ENCODE results near the gene COG5. TPM values are rescaled to one million over a fixed set of nuclear protein-coding genes. Genes with fewer than 3 reads are reported as not detected.

The COG5 gene
- total RNA-seq, 6 experiments from 2014 or later: 13.9 to 21.3 (median 15.5) TPM

- no peaks in the 10 kb centered on the region for H3K9me3 ChIP-seq
- no peak overlapping the region for H3K4me3 ChIP-seq
- intact Hi-C loops (cut with DNase I): no loop called here
- ATAC-seq (no peak), DNase-seq (no peak)
- H3K4me1 ChIP-seq: no peaks in the 10 kb centered on the region
- TF ChIP-seq, protein P1, sequence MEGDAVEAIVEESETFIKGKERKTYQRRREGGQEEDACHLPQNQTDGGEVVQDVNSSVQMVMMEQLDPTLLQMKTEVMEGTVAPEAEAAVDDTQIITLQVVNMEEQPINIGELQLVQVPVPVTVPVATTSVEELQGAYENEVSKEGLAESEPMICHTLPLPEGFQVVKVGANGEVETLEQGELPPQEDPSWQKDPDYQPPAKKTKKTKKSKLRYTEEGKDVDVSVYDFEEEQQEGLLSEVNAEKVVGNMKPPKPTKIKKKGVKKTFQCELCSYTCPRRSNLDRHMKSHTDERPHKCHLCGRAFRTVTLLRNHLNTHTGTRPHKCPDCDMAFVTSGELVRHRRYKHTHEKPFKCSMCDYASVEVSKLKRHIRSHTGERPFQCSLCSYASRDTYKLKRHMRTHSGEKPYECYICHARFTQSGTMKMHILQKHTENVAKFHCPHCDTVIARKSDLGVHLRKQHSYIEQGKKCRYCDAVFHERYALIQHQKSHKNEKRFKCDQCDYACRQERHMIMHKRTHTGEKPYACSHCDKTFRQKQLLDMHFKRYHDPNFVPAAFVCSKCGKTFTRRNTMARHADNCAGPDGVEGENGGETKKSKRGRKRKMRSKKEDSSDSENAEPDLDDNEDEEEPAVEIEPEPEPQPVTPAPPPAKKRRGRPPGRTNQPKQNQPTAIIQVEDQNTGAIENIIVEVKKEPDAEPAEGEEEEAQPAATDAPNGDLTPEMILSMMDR (IDR thresholded peaks at IDR 0.05): no peak
- TF ChIP-seq POLR2A (IDR thresholded peaks at IDR 0.05): no peak
- H3K27ac ChIP-seq: no peak overlapping the region
- no peaks in the 10 kb centered on the region for H3K27me3 ChIP-seq
- no peaks in the 10 kb centered on the region for H3K36me3 ChIP-seq
Observed at GRCh38 chr7:107264723-107265122, 299.0 kb downstream of the COG5 start.

- TF ChIP-seq, protein P1 (IDR thresholded peaks at IDR 0.05): no peak
- no peak for TF ChIP-seq POLR2A (IDR thresholded peaks at IDR 0.05)
- WGBS (ENCODE audit: insufficient coverage, low coverage, low lambda C conversion rate, missing lambda C conversion rate): 76% methylated on average over 2 of the region's 2 CpGs
- no peak for ATAC-seq
- Histone ChIP-seq H3K9me3 (no peaks in the 10 kb centered on the region), H3K27me3 (no peaks in the 10 kb centered on the region), H3K36me3 (no peaks in the 10 kb centered on the region), H3K4me3 (no peak overlapping the region), H3K27ac (no peak overlapping the region), H3K4me1 (no peaks in the 10 kb centered on the region)
- DNase-seq: no peak
- intact Hi-C loops (cut with DNase I): no loop called here
Observed at GRCh38 chr7:107262857-107263256, 300.9 kb downstream of the COG5 start.

DNA sequence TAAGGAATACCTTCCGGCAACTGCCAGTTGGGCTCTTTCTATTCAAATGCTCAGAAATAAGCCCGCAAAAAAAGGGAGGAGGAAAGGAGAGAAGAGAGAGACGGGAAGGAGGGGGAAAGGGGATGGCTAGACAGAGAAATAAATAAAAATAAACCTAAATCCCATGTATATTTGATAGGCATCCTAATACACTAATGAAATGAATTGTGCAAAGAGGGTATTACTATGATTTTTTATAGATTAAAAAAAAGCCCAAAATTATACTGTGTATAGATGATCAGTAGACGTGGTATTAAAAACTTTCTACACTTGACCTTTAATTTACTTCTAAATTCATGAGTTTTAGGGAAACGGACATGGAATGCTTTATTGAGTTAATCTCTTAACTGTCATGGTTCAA is 305.0 kb downstream of the COG5 start:
- Histone ChIP-seq H3K9me3 (no peaks in the 10 kb centered on the region), H3K27me3 (no peaks in the 10 kb centered on the region), H3K4me1 (no peaks in the 10 kb centered on the region), H3K27ac (no peak overlapping the region), H3K4me3 (no peak overlapping the region), H3K36me3 (no peaks in the 10 kb centered on the region)
- 84% methylated on average over 5 of the region's 5 CpGs for WGBS (ENCODE audit: insufficient coverage, low coverage, low lambda C conversion rate, missing lambda C conversion rate)
- intact Hi-C loops (cut with DNase I): no loop called here
- ATAC-seq: no peak
- no peak for DNase-seq
- TF ChIP-seq, protein P1 (IDR thresholded peaks at IDR 0.05): no peak
- no peak for TF ChIP-seq POLR2A (IDR thresholded peaks at IDR 0.05)

GRCh38 chr7:107255602-107256001 is 308.1 kb downstream of the COG5 start:
- DNase-seq (no peak), ATAC-seq (no peak)
- no peak overlapping the region for H3K27ac ChIP-seq
- WGBS (ENCODE audit: insufficient coverage, low coverage, low lambda C conversion rate, missing lambda C conversion rate): 100% methylated on average over 4 of the region's 4 CpGs
- intact Hi-C loops (cut with DNase I): no loop called here
- H3K4me1 ChIP-seq: no peaks in the 10 kb centered on the region
- H3K27me3 ChIP-seq: no peaks in the 10 kb centered on the region
- H3K9me3 ChIP-seq: no peaks in the 10 kb centered on the region
- H3K36me3 ChIP-seq: no peaks in the 10 kb centered on the region
- TF ChIP-seq, protein P1 (IDR thresholded peaks at IDR 0.05): no peak
- TF ChIP-seq POLR2A (IDR thresholded peaks at IDR 0.05): no peak
- H3K4me3 ChIP-seq: no peak overlapping the region

GRCh38 chr7:107254398-107254985 is 309.2 kb downstream of the COG5 start:
- no peak overlapping the region for H3K27ac ChIP-seq
- intact Hi-C loops (cut with DNase I): no loop called here
- H3K36me3 ChIP-seq: no peaks in the 10 kb centered on the region
- H3K27me3 ChIP-seq: no peaks in the 10 kb centered on the region
- no peak overlapping the region for H3K4me3 ChIP-seq
- H3K4me1 ChIP-seq: no peaks in the 10 kb centered on the region
- TF ChIP-seq, protein P1 (IDR thresholded peaks at IDR 0.05): no peak
- TF ChIP-seq POLR2A (IDR thresholded peaks at IDR 0.05): no peak
- WGBS (ENCODE audit: insufficient coverage, low coverage, low lambda C conversion rate, missing lambda C conversion rate): 97% methylated on average over 5 of the region's 5 CpGs
- ATAC-seq (no peak), DNase-seq (no peak)
- no peaks in the 10 kb centered on the region for H3K9me3 ChIP-seq

Measured in right lobe of liver (tissue), 6 donors.